H1 (cell line): ENCODE results near the gene ARID4A. TPM values are rescaled to one million over a fixed set of nuclear protein-coding genes. Genes with fewer than 3 reads are reported as not detected.

Experiments
- BCL11A ChIP-seq, 2 experiments: IDR thresholded peaks; one replicate each; pipeline ENCODE4 v1.6.1; 2011; ENCODE audit warnings: low read depth in 2 of 2, low read length in 2 of 2, mild to moderate bottlenecking in 2 of 2
- GABPA ChIP-seq: IDR thresholded peaks from 2 replicates; pipeline ENCODE4 v1.6.1; 2011; ENCODE audit warnings: mild to moderate bottlenecking, low read length, moderate library complexity, borderline replicate concordance; ENCODE audit not compliant: insufficient read depth
- SUZ12 ChIP-seq: fragments of 200-600 bp; sonication (generic); IDR thresholded peaks from 2 replicates; pipeline ENCODE4 v1.6.1; 2012; ENCODE audit warnings: mild to moderate bottlenecking, inconsistent platforms, low read length, moderate library complexity, mixed read lengths
- polyA plus RNA-seq, 7 experiments: library from polyadenylated mRNA; depleted of rRNA in 3 of 7; stranded (reverse) in 5 of 7; unstranded in 2 of 7; fragments of >200 nt in 5 of 7; fragments of 200-250 nt in 2 of 7; gene quantifications; 1 replicate in 5 of 7; 2 replicates in 1 of 7; 4 replicates in 1 of 7; pipeline versions ENCODE4 v1.2.1 to v1.2.3, GENCODE V29; 2011 to 2013; ENCODE audit warnings: missing spikeins in 2 of 7, mixed read lengths in 2 of 7
- total RNA-seq: library from RNA; stranded (reverse); fragmentation: NEBNext Ultra II Directional; extraction: Animal tissue kit (Norgen Biotek cat#: 25700); gene quantifications from 2 replicates; pipeline ENCODE4 v1.2.1, GENCODE V29; 2021
- TF ChIP-seq, protein P1 (sequence below): IDR thresholded peaks from 2 replicates; pipeline ENCODE4 v1.6.1; 2012; ENCODE audit warnings: low read length, inconsistent platforms

ARID4A gene
- total and polyA plus RNA-seq, 2 of the 8 experiments (the other 6 are each of a cell fraction or from before 2014, with no cell fraction given) = 2.1 to 14.6 TPM

DNA sequence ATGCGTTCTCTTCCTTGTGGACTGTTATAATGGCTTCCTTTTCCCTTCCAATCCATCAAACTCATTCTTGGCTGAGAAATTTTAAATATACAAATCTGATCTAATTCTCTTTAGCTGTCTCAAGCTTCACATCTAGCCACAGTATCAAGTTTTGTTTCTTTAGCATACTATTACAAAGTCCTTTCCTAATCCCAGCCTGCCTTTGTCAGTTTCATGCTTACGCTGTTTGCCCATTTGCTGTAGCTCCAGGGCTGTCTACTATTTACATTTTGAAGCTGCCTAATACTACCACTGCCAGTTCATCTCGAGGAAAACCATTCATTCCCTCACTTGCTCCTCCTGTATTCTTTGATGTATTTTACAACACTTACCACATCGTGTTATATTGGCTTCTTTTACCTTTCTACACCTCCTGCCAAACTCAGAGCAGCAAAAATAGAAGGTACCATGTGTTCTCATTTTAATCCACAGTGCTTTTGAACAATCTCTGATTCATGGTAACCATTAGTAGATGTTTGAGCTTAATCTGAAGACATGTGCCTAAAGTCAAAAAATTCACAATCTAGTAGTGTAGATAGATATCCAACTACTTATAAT is 42.9 kb downstream of the ARID4A start (continued):
- TF ChIP-seq, protein P1, sequence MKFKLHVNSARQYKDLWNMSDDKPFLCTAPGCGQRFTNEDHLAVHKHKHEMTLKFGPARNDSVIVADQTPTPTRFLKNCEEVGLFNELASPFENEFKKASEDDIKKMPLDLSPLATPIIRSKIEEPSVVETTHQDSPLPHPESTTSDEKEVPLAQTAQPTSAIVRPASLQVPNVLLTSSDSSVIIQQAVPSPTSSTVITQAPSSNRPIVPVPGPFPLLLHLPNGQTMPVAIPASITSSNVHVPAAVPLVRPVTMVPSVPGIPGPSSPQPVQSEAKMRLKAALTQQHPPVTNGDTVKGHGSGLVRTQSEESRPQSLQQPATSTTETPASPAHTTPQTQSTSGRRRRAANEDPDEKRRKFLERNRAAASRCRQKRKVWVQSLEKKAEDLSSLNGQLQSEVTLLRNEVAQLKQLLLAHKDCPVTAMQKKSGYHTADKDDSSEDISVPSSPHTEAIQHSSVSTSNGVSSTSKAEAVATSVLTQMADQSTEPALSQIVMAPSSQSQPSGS = no peak
- no peak for TF ChIP-seq GABPA
- no peak for TF ChIP-seq SUZ12
- no peak for TF ChIP-seq BCL11A (IDR thresholded peaks at IDR 0.05; ENCODE audit: low read depth in 2 of 2, low read length in 2 of 2)
- TF ChIP-seq, all 59 proteins: peak for 0
